Activated CD8-positive, alpha-beta T cell treated with anti-CD3 and anti-CD28 coated beads for 36 hours (primary cell): ENCODE data around the gene KRTAP1-1. TPM values are rescaled to one million over a fixed set of nuclear protein-coding genes. Genes with fewer than 3 reads are reported as not detected.
"Not testable (repeated sequence)": the region's sequence is repeated elsewhere in the genome, so short reads cannot be mapped to it uniquely, and the experiment has no call there.

ENCODE experiments used
- ATAC-seq: fragments of 200-7000 bp; cut with Tn5 transposase; one replicate; pipeline ENCODE4 v1.10.0; 2021; ENCODE audit warnings: mild to moderate bottlenecking, moderate library complexity
- CTCF ChIA-PET: fragments of 350-600 bp; sonication (Branson Sonifier 250); formaldehyde crosslinking; loops from one replicate; lab custom pipeline; 2021; ENCODE audit warnings: antibody characterized with exemption; lab: Charles Lee
- POLR2A ChIA-PET: fragments of 350-600 bp; sonication (Branson Sonifier 250); formaldehyde crosslinking; loops from one replicate; lab custom pipeline; 2021; ENCODE audit warnings: antibody characterized with exemption; lab: Charles Lee
- DNase-seq: peaks from one replicate; pipeline ENCODE4 v3.0.0-alpha.2; 2020
- H3K27ac Mint-ChIP-seq: one replicate; pipeline ENCODE4 v1.8.0; 2021; ENCODE audit warnings: mild to moderate bottlenecking, mixed read lengths
- H3K27me3 Mint-ChIP-seq: one replicate; pipeline ENCODE4 v1.8.0; 2021; ENCODE audit warnings: mixed read lengths
- H3K36me3 Mint-ChIP-seq: one replicate; pipeline ENCODE4 v1.8.0; 2021; ENCODE audit warnings: low read depth, mixed read lengths
- H3K4me1 Mint-ChIP-seq: one replicate; pipeline ENCODE4 v1.8.0; 2021; ENCODE audit warnings: low read depth, mixed read lengths
- H3K4me3 Mint-ChIP-seq: one replicate; pipeline ENCODE4 v1.8.0; 2021; ENCODE audit warnings: mild to moderate bottlenecking, moderate library complexity, mixed read lengths
- H3K9me3 Mint-ChIP-seq: one replicate; pipeline ENCODE4 v1.8.0; 2021; ENCODE audit warnings: mixed read lengths
- intact Hi-C: fragments of 100-400 bp; cut with micrococcal nuclease; formaldehyde crosslinking; loops from one replicate; pipeline ENCODE4 v1.10.0; 2022
- total RNA-seq, 2 experiments: library from RNA; stranded (reverse); gene quantifications; one replicate each; pipeline ENCODE4 v1.2.3, GENCODE V29; 2021
- TF ChIP-seq, protein P1 (sequence below): fragments of 200-600 bp; IDR thresholded peaks from one replicate; pipeline ENCODE4 v1.8.0; 2022; ENCODE audit warnings: antibody characterized with exemption, mild to moderate bottlenecking

Gene KRTAP1-1
- total RNA-seq, 2 experiments from 2014 or later: not detected

DNA sequence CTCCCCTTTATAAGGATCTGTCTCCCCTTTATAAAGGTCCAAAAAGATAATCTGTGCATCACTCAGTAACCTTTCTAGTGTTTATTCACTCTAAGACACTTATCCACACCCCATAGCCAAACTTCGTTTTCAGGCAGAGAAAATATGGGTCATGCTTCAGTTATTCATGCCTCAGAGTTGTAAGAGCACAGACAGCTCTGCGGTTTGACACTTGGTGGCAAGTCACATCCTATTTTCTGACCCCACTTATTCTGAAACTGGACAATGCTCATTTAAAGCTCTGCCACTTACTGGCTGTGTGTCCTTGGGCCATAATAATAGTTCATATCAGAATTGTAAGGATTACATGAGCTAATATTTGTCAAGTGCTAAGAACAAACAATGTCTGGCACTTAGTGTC, 7.9 kb upstream of the KRTAP1-1 start:
- no peaks in the 10 kb centered on the region for H3K36me3 Mint-ChIP-seq
- no peak for ATAC-seq
- intact Hi-C loops: no loop called here
- H3K4me1 Mint-ChIP-seq: peaks cover 2% of the 10 kb centered on the region
- H3K27me3 Mint-ChIP-seq: peaks cover 16% of the 10 kb centered on the region
- ChIA-PET POLR2A (no interaction called here), CTCF (no interaction called here)
- no peak overlapping the region for H3K27ac Mint-ChIP-seq
- TF ChIP-seq, protein P1, sequence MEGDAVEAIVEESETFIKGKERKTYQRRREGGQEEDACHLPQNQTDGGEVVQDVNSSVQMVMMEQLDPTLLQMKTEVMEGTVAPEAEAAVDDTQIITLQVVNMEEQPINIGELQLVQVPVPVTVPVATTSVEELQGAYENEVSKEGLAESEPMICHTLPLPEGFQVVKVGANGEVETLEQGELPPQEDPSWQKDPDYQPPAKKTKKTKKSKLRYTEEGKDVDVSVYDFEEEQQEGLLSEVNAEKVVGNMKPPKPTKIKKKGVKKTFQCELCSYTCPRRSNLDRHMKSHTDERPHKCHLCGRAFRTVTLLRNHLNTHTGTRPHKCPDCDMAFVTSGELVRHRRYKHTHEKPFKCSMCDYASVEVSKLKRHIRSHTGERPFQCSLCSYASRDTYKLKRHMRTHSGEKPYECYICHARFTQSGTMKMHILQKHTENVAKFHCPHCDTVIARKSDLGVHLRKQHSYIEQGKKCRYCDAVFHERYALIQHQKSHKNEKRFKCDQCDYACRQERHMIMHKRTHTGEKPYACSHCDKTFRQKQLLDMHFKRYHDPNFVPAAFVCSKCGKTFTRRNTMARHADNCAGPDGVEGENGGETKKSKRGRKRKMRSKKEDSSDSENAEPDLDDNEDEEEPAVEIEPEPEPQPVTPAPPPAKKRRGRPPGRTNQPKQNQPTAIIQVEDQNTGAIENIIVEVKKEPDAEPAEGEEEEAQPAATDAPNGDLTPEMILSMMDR: no peak
- H3K4me3 Mint-ChIP-seq: no peak overlapping the region
- no peaks in the 10 kb centered on the region for H3K9me3 Mint-ChIP-seq
- DNase-seq: no peak

DNA sequence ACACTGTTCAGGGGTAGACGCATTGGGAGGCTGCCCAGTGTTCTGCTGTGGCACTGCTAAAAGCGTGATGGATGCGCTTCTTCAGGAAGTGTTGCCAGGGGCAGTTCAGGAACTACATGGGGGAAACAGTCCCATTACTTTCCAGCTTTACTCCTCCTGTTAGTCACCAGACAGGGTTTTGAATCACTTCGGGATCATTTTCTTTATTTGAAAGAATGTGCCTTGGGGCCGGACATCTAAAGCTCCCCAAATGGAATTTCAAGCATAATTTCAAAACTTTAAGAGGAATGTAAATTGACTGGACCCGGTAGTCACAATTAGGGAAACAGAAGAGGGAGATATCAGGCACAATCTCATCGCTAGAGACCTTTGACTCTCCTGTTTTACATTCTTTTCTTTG, 7.2 kb upstream of the KRTAP1-1 start:
- Mint-ChIP-seq H3K36me3 (no peaks in the 10 kb centered on the region), H3K4me3 (no peak overlapping the region), H3K4me1 (peaks cover 3% of the 10 kb centered on the region), H3K9me3 (peaks cover 3% of the 10 kb centered on the region), H3K27ac (no peak overlapping the region), H3K27me3 (peaks cover 13% of the 10 kb centered on the region)
- CTCF ChIA-PET: no interaction called here
- POLR2A ChIA-PET: no interaction called here
- TF ChIP-seq, protein P1: no peak
- DNase-seq (no peak), ATAC-seq (no peak)
- intact Hi-C loops: no loop called here

DNA sequence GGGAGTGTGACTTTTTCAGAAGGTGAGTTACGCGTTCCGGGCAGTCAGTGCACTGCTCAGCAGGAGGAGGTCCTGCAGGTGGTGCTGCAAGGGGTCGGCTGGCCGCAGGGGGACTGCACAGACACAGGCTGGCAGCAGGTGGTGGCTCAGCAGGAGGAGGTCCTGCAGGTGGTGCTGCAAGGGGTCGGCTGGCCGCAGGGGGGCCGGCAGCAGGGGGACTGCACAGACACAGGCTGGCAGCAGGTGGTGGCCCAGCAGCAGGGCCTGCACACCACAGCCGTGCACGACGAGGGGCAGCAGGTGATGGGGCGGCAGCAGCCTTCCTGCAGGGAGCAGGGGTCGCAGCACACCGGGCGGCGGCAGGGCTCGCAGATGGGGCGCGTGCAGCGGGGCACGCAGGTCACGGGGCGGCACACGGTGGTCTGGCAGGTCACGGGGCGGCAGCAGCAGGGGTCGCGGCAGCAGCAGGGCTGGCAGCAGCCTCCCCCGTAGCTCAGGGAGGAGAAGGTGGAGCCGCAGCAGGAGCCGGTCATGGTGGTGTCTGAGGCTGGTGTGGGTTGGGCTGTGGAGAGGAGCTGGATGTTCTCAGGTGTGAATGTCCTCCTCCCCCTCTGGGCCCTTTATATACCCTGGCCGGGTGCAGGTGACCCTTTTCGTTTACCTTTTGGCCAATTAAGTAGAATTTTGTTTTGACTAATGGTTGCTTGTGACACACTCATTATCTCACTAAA, 5.7 kb upstream of the KRTAP1-1 start, which contains the start of gene KRTAP2-1:
Gene KRTAP2-1 (minus strand): TSS at position 582 of the 731 bp plus-strand sequence. CDS start 49 bp downstream, at position 533.
- H3K9me3 Mint-ChIP-seq, intact Hi-C loops, H3K4me3 Mint-ChIP-seq, POLR2A ChIA-PET, DNase-seq, H3K27ac Mint-ChIP-seq, H3K4me1 Mint-ChIP-seq, CTCF ChIA-PET, ATAC-seq, H3K36me3 Mint-ChIP-seq: not testable (repeated sequence)
- H3K27me3 Mint-ChIP-seq: peaks cover 13% of the 10 kb centered on the region

DNA sequence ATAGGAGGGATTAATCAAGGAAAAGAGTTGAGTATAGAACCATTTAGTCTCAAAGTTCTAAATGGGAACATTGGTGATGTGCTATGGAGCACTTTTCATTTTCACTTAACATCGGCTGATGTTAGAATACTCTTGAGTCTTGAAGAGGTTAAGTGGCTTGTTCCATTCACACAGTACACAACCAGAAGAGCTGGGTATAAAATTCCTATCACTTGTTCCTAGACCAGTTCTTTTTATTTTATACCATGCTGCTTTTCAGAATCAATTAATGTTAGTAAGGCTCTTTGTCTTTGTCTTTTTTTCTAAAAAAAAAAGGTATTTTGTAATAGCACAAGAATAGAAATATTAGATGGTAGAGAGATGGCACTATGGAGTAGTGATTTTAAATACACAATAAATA, 1.7 kb upstream of the KRTAP1-1 start:
- TF ChIP-seq, protein P1: no peak
- CTCF ChIA-PET: no interaction called here
- Mint-ChIP-seq H3K4me1 (peaks cover 3% of the 10 kb centered on the region), H3K27me3 (peaks cover 13% of the 10 kb centered on the region), H3K4me3 (no peak overlapping the region), H3K9me3 (peaks cover 6% of the 10 kb centered on the region), H3K27ac (no peak overlapping the region), H3K36me3 (no peaks in the 10 kb centered on the region)
- ATAC-seq: no peak
- DNase-seq: no peak
- intact Hi-C loops: no loop called here
- POLR2A ChIA-PET: no interaction called here

DNA sequence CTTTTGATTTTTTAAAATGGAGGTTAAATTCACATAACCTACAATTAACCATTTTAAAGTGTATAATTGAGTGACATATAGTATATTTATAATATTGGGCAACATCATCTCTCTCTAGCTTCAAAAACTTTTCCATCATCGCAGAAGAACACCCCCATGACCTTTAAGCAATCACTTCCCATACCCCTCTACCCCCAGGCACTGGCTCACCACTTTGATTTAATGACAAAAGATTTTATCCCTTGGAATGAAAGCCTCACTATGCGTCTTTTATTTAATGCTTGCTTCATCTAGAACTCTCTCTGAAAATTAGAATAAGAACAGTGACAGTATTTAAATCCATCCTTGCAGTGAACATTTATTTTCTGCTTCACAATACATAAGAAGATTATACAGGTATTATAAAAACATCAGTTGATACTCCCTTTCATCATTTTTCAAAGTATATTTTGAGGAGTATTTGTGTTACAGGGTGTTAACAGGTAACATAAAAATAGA, 3.3 kb downstream of the KRTAP1-1 start:
- DNase-seq (no peak), ATAC-seq (no peak)
- ChIA-PET POLR2A (no interaction called here), CTCF (interaction anchor here (0.8 kb wide), 1 partner anchor 21 kb away, joined by 3 read pairs; no protein-coding TSS in a partner anchor)
- no peak overlapping the region for H3K4me3 Mint-ChIP-seq
- TF ChIP-seq, protein P1: no peak
- H3K4me1 Mint-ChIP-seq: no peaks in the 10 kb centered on the region
- H3K27me3 Mint-ChIP-seq: peaks cover 3% of the 10 kb centered on the region
- intact Hi-C loops: no loop called here
- peaks cover 1% of the 10 kb centered on the region for H3K9me3 Mint-ChIP-seq
- no peak overlapping the region for H3K27ac Mint-ChIP-seq
- no peaks in the 10 kb centered on the region for H3K36me3 Mint-ChIP-seq

DNA sequence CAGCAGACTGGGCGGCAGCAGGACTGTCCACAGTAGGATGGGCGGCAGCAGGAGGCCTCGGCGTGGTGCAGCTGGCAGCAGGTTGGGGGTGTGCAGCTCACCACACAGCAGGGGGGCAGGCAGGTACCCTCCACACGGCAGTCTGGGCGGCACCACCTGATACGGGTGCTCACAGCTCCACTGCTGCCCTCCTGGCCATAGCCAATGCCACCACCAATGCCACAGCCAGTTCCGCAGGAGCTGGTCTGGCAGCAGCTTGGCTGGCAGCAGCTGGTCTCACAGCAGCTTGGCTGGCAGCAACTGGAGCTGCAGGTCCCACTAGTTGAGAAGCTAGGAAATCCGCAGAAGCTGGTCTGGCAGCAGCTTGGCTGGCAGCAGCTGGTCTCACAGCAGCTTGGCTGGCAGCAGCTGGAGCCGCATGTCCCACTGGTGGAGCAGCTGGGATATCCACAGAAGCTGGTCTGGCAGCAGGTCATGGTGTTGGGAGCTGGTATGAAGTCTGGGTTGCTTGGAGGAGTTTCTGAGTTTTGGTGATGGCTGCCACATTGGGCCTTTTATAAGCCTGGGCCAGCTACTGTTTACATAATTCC, 6.8 kb downstream of the KRTAP1-1 start, which contains the start of gene KRTAP1-3:
Gene KRTAP1-3 (minus strand): TSS at position 529 of the 590 bp plus-strand sequence. CDS start 53 bp downstream, at position 476.
- H3K9me3 Mint-ChIP-seq, CTCF ChIA-PET, DNase-seq, H3K4me3 Mint-ChIP-seq, H3K36me3 Mint-ChIP-seq, ATAC-seq, H3K27ac Mint-ChIP-seq, POLR2A ChIA-PET, H3K4me1 Mint-ChIP-seq, intact Hi-C loops: not testable (repeated sequence)
- peaks cover 13% of the 10 kb centered on the region for H3K27me3 Mint-ChIP-seq
